ENCODE measurements around the gene FOXA3.

Gene FOXA3

GRCh38 chr19:45913874-45914830, 50.0 kb downstream of the FOXA3 start, which contains the start of gene NANOS2:
Gene NANOS2 (minus strand): TSS chr19:45914778. CDS start chr19:45914693, 85 bp downstream.
- Histone ChIP-seq H3K36me3 (ENCODE audit: insufficient read depth) (no peaks in the 10 kb centered on the region), H3K79me2 (ENCODE audit: insufficient read depth, low read depth) (no peaks in the 10 kb centered on the region), H4K20me1 (ENCODE audit: insufficient read depth) (no peaks in the 10 kb centered on the region), H3K9ac (no peak within 1 kb of the TSS), H3K4me3 (IDR thresholded peaks at IDR 0.05; ENCODE audit: insufficient read depth, low read depth, low read length) (no peak within 1 kb of the TSS), H3K27me3 (ENCODE audit: insufficient read depth, low read depth) (peaks cover 86% of the 10 kb centered on the region), H3K4me1 (ENCODE audit: low read depth, poor library complexity, severe bottlenecking) (no peaks in the 10 kb centered on the region), H3K4me2 (no peak within 1 kb of the TSS), H2AFZ (ENCODE audit: low read depth) (no peak within 1 kb of the TSS), H3K27ac (no peak within 1 kb of the TSS)
- TF ChIP-seq CTCF (conservative IDR thresholded peaks at IDR 0.05; ENCODE audit: low read depth, low read length): no peak

- no peak overlapping the region for H3K4me3 ChIP-seq (IDR thresholded peaks at IDR 0.05; ENCODE audit: insufficient read depth, low read depth, low read length)
- no peaks in the 10 kb centered on the region for H3K36me3 ChIP-seq (ENCODE audit: insufficient read depth)
- H3K9ac ChIP-seq: no peak overlapping the region
- H3K4me2 ChIP-seq: no peak overlapping the region
- H4K20me1 ChIP-seq (ENCODE audit: insufficient read depth): no peaks in the 10 kb centered on the region
- H3K27me3 ChIP-seq (ENCODE audit: insufficient read depth, low read depth): peaks cover 95% of the 10 kb centered on the region
- H3K79me2 ChIP-seq (ENCODE audit: insufficient read depth, low read depth): no peaks in the 10 kb centered on the region
- H3K27ac ChIP-seq: no peak overlapping the region
- no peaks in the 10 kb centered on the region for H3K4me1 ChIP-seq (ENCODE audit: low read depth, poor library complexity, severe bottlenecking)
- TF ChIP-seq CTCF (conservative IDR thresholded peaks at IDR 0.05; ENCODE audit: low read depth, low read length): no peak
- no peak overlapping the region for H2AFZ ChIP-seq (ENCODE audit: low read depth)
Observed at GRCh38 chr19:45917421-45918091, 53.4 kb downstream of the FOXA3 start.

GRCh38 chr19:45918721-45919120, 54.6 kb downstream of the FOXA3 start:
- peaks cover 89% of the 10 kb centered on the region for H3K27me3 ChIP-seq (ENCODE audit: insufficient read depth, low read depth)
- H3K27ac ChIP-seq: no peak overlapping the region
- H3K4me3 ChIP-seq (IDR thresholded peaks at IDR 0.05; ENCODE audit: insufficient read depth, low read depth, low read length): no peak overlapping the region
- H3K4me1 ChIP-seq (ENCODE audit: low read depth, poor library complexity, severe bottlenecking): no peaks in the 10 kb centered on the region
- no peak overlapping the region for H3K4me2 ChIP-seq
- no peak overlapping the region for H3K9ac ChIP-seq
- H3K79me2 ChIP-seq (ENCODE audit: insufficient read depth, low read depth): no peaks in the 10 kb centered on the region
- H2AFZ ChIP-seq (ENCODE audit: low read depth): no peak overlapping the region
- TF ChIP-seq CTCF (conservative IDR thresholded peaks at IDR 0.05; ENCODE audit: low read depth, low read length): no peak
- H3K36me3 ChIP-seq (ENCODE audit: insufficient read depth): no peaks in the 10 kb centered on the region
- H4K20me1 ChIP-seq (ENCODE audit: insufficient read depth): no peaks in the 10 kb centered on the region

- Histone ChIP-seq H3K79me2 (ENCODE audit: insufficient read depth, low read depth) (no peaks in the 10 kb centered on the region), H3K27ac (no peak overlapping the region), H3K4me2 (no peak overlapping the region), H2AFZ (ENCODE audit: low read depth) (no peak overlapping the region), H3K4me3 (IDR thresholded peaks at IDR 0.05; ENCODE audit: insufficient read depth, low read depth, low read length) (no peak overlapping the region), H3K36me3 (ENCODE audit: insufficient read depth) (no peaks in the 10 kb centered on the region), H3K4me1 (ENCODE audit: low read depth, poor library complexity, severe bottlenecking) (no peaks in the 10 kb centered on the region), H4K20me1 (ENCODE audit: insufficient read depth) (no peaks in the 10 kb centered on the region), H3K9ac (no peak overlapping the region), H3K27me3 (ENCODE audit: insufficient read depth, low read depth) (peaks cover 83% of the 10 kb centered on the region)
- TF ChIP-seq CTCF (conservative IDR thresholded peaks at IDR 0.05; ENCODE audit: low read depth, low read length): no peak
Observed at GRCh38 chr19:45919678-45920077, 55.6 kb downstream of the FOXA3 start.

Data from KMS-11 (cell line).